Measurements from ENCODE around the gene PPP2R2B.
"Not testable (repeated sequence)": the region's sequence is repeated elsewhere in the genome, so short reads cannot be mapped to it uniquely, and the experiment has no call there.

The PPP2R2B gene

GRCh38 chr5:146643776-146644175 lies 234.8 kb downstream of the PPP2R2B start:
- no peak for DNase-seq

GRCh38 chr5:146642410-146642809 lies 236.1 kb downstream of the PPP2R2B start:
- no peak for DNase-seq

- DNase-seq: no peak
These were observed 236.6 kb downstream of the PPP2R2B start for GRCh38 chr5:146641941-146642340.

- DNase-seq: no peak
These were observed 238.2 kb downstream of the PPP2R2B start for GRCh38 chr5:146640285-146640896.

- no peak for DNase-seq
These were observed 243.1 kb downstream of the PPP2R2B start for GRCh38 chr5:146635443-146635842.

- peak; percentile 18 for DNase-seq
These were observed 245.2 kb downstream of the PPP2R2B start for GRCh38 chr5:146633323-146633764.

GRCh38 chr5:146632620-146633322 lies 245.8 kb downstream of the PPP2R2B start:
- DNase-seq: no peak

GRCh38 chr5:146630472-146630871 lies 248.1 kb downstream of the PPP2R2B start:
- no peak for DNase-seq

GRCh38 chr5:146628950-146629349 lies 249.6 kb downstream of the PPP2R2B start:
- no peak for DNase-seq

GRCh38 chr5:146626936-146627335 lies 251.6 kb downstream of the PPP2R2B start:
- no peak for DNase-seq

GRCh38 chr5:146624179-146624578 lies 254.4 kb downstream of the PPP2R2B start:
- DNase-seq: no peak

GRCh38 chr5:146623666-146624065 lies 254.9 kb downstream of the PPP2R2B start:
- DNase-seq: no peak

- DNase-seq: no peak
These were observed 255.5 kb downstream of the PPP2R2B start for GRCh38 chr5:146623009-146623408.

- DNase-seq: no peak
These were observed 256.2 kb downstream of the PPP2R2B start for GRCh38 chr5:146622391-146622790.

GRCh38 chr5:146620669-146621051 lies 257.9 kb downstream of the PPP2R2B start:
- DNase-seq: peak; percentile 79

- DNase-seq: no peak
These were observed 258.4 kb downstream of the PPP2R2B start for GRCh38 chr5:146620031-146620668.

GRCh38 chr5:146618434-146618833 lies 260.1 kb downstream of the PPP2R2B start:
- DNase-seq: no peak

- DNase-seq: not testable (repeated sequence)
These were observed 268.8 kb downstream of the PPP2R2B start for GRCh38 chr5:146609731-146610130.

GRCh38 chr5:146607659-146608332 lies 270.8 kb downstream of the PPP2R2B start:
- DNase-seq: no peak

GRCh38 chr5:146606893-146607292 lies 271.7 kb downstream of the PPP2R2B start:
- no peak for DNase-seq

- no peak for DNase-seq
These were observed 278.2 kb downstream of the PPP2R2B start for GRCh38 chr5:146600376-146600775.

GRCh38 chr5:146599261-146599660 lies 279.3 kb downstream of the PPP2R2B start:
- no peak for DNase-seq

GRCh38 chr5:146595088-146595487 lies 283.5 kb downstream of the PPP2R2B start:
- no peak for DNase-seq

GRCh38 chr5:146592352-146592751 lies 286.2 kb downstream of the PPP2R2B start:
- no peak for DNase-seq
